Activated CD4-positive, alpha-beta T cell treated with anti-CD3 and anti-CD28 coated beads, Interleukin-2, amount 10 ng/mL, durations not matched to agents 7 days and 5 days (primary cell): ENCODE measurements around the gene RNFT2. TPM values are rescaled to one million over a fixed set of nuclear protein-coding genes. Genes with fewer than 3 reads are reported as not detected.
A peak's percentile ranks its signal among the peaks of the same experiment; 100 is the strongest.

ENCODE experiments used
- CTCF ChIA-PET: fragments of 350-600 bp; sonication (Branson Sonifier 250); formaldehyde crosslinking; loops from one replicate; lab custom pipeline; 2021; ENCODE audit warnings: antibody characterized with exemption; lab: Charles Lee
- POLR2A ChIA-PET: fragments of 350-600 bp; sonication (Branson Sonifier 250); formaldehyde crosslinking; loops from one replicate; lab custom pipeline; 2021; ENCODE audit warnings: antibody characterized with exemption; lab: Charles Lee
- DNase-seq: peaks from one replicate; pipeline ENCODE4 v3.0.0-alpha.2; 2020
- H3K27ac Mint-ChIP-seq: one replicate; pipeline ENCODE4 v1.8.0; 2021; ENCODE audit warnings: mild to moderate bottlenecking, moderate library complexity, mixed read lengths
- H3K27me3 Mint-ChIP-seq: one replicate; pipeline ENCODE4 v1.8.0; 2021; ENCODE audit warnings: mixed read lengths
- H3K36me3 Mint-ChIP-seq: one replicate; pipeline ENCODE4 v1.8.0; 2021; ENCODE audit warnings: low read depth, mixed read lengths
- H3K4me1 Mint-ChIP-seq: one replicate; pipeline ENCODE4 v1.8.0; 2021; ENCODE audit warnings: mixed read lengths
- H3K4me3 Mint-ChIP-seq: one replicate; pipeline ENCODE4 v1.8.0; 2021; ENCODE audit warnings: mild to moderate bottlenecking, moderate library complexity, mixed read lengths
- H3K9me3 Mint-ChIP-seq: one replicate; pipeline ENCODE4 v1.8.0; 2021; ENCODE audit warnings: mixed read lengths
- total RNA-seq, 2 experiments: library from RNA; stranded (reverse); gene quantifications; one replicate each; pipeline ENCODE4 v1.2.3, GENCODE V29; 2021

RNFT2 gene
- total RNA-seq, 2 experiments from 2014 or later, result 11.7 to 15.1 TPM

DNA sequence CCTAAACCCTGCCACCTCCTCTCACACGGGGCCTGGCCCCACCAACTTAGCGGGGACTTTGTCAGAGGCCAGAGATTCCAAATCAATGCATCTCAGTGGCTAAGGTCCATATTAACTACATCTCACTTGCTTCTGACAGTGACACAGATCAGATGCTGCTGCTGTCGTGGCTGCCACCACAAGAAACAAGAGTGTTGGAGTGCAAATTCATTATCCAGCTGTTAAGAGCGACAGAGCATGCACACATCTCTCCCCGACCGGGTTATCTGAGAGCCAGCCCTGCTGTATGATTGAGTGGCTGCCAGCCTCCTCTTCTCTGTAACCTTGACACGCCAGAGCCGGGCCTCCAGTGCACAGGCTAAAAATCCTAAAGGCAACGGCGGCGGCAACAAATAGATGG, 40.4 kb upstream of the RNFT2 start:
- H3K9me3 Mint-ChIP-seq, result no peaks in the 10 kb centered on the region
- H3K4me3 Mint-ChIP-seq, result no peak overlapping the region
- H3K27me3 Mint-ChIP-seq, result peaks cover 27% of the 10 kb centered on the region
- H3K27ac Mint-ChIP-seq, result no peak overlapping the region
- DNase-seq, result no peak
- H3K4me1 Mint-ChIP-seq, result peaks cover 8% of the 10 kb centered on the region
- POLR2A ChIA-PET, result no interaction called here
- H3K36me3 Mint-ChIP-seq, result no peaks in the 10 kb centered on the region
- CTCF ChIA-PET, result interaction anchor here (1.0 to 2.5 kb wide), 2 partner anchors 11 to 14 kb away, joined by 3 to 7 read pairs; no protein-coding TSS in a partner anchor

- Mint-ChIP-seq H3K4me1 (peaks cover 7% of the 10 kb centered on the region), H3K27me3 (peaks cover 24% of the 10 kb centered on the region), H3K4me3 (no peak overlapping the region), H3K9me3 (no peaks in the 10 kb centered on the region), H3K36me3 (no peaks in the 10 kb centered on the region), H3K27ac (no peak overlapping the region)
- no peak for DNase-seq
- CTCF ChIA-PET, result interaction anchor here (2.5 kb wide), 1 partner anchor 11 kb away, joined by 7 read pairs; no protein-coding TSS in a partner anchor
- POLR2A ChIA-PET, result no interaction called here
Measured at GRCh38 chr12:116698116-116698515, 40.0 kb upstream of the RNFT2 start.

GRCh38 chr12:116698554-116699075, 39.5 kb upstream of the RNFT2 start:
- ChIA-PET POLR2A (interaction anchor here (0.6 kb wide), 1 partner anchor 148 kb away, joined by 6 read pairs; no protein-coding TSS in a partner anchor), CTCF (interaction anchor here (2.5 kb wide), 1 partner anchor 10 kb away, joined by 7 read pairs; no protein-coding TSS in a partner anchor)
- Mint-ChIP-seq H3K9me3 (no peaks in the 10 kb centered on the region), H3K27me3 (peaks cover 20% of the 10 kb centered on the region), H3K4me1 (peaks cover 6% of the 10 kb centered on the region), H3K27ac (no peak overlapping the region), H3K36me3 (no peaks in the 10 kb centered on the region), H3K4me3 (no peak overlapping the region)
- no peak for DNase-seq

- H3K27ac Mint-ChIP-seq, result no peak overlapping the region
- CTCF ChIA-PET, result interaction anchor here (0.6 to 1.0 kb wide), 3 partner anchors 8 to 100 kb away, joined by 3 to 4 read pairs (median 4); no protein-coding TSS in a partner anchor
Measured at GRCh38 chr12:116700066-116700465, 38.0 kb upstream of the RNFT2 start.

DNA sequence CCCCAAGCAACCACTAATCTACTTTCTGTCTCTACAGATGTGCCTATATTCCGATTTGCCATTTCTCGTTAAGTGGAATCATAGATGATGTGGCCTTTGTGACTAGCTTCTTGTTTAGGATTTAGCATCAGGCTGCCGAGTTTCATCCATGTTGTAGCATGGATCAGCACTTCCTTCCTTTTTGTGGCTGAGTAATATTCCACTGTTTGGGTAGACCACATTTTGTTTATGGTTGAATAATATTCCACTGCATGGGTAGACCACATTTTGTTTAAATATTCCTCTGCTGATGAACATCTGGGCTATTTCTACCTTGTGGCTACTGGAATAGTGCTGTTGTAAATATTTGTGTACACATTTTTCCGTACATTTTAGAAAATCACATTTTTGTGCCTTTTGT, 36.7 kb upstream of the RNFT2 start:
- Mint-ChIP-seq H3K4me3 (no peak overlapping the region), H3K27ac (no peak overlapping the region), H3K9me3 (no peaks in the 10 kb centered on the region), H3K27me3 (peaks cover 4% of the 10 kb centered on the region), H3K36me3 (no peaks in the 10 kb centered on the region), H3K4me1 (peaks cover 1% of the 10 kb centered on the region)
- CTCF ChIA-PET, result no interaction called here
- no peak for DNase-seq
- POLR2A ChIA-PET, result no interaction called here

More at GRCh38 chr12:116700066-116700465, 38.0 kb upstream of the RNFT2 start:
- H3K9me3 Mint-ChIP-seq, result no peaks in the 10 kb centered on the region
- H3K4me1 Mint-ChIP-seq, result peaks cover 4% of the 10 kb centered on the region
- POLR2A ChIA-PET, result no interaction called here
- no peaks in the 10 kb centered on the region for H3K36me3 Mint-ChIP-seq
- H3K4me3 Mint-ChIP-seq, result no peak overlapping the region
- peaks cover 6% of the 10 kb centered on the region for H3K27me3 Mint-ChIP-seq
- DNase-seq, result no peak

GRCh38 chr12:116703214-116703795, 34.8 kb upstream of the RNFT2 start:
- H3K27ac Mint-ChIP-seq, result no peak overlapping the region
- no peaks in the 10 kb centered on the region for H3K36me3 Mint-ChIP-seq
- ChIA-PET CTCF (interaction anchor here (0.7 to 1.7 kb wide), 5 partner anchors 10 to 24 kb away, joined by 3 to 6 read pairs (median 4); no protein-coding TSS in a partner anchor), POLR2A (no interaction called here)
- peaks cover 1% of the 10 kb centered on the region for H3K27me3 Mint-ChIP-seq
- DNase-seq, result peak; percentile 76
- H3K4me3 Mint-ChIP-seq, result no peak overlapping the region
- H3K9me3 Mint-ChIP-seq, result no peaks in the 10 kb centered on the region
- H3K4me1 Mint-ChIP-seq, result peaks cover 1% of the 10 kb centered on the region

DNA sequence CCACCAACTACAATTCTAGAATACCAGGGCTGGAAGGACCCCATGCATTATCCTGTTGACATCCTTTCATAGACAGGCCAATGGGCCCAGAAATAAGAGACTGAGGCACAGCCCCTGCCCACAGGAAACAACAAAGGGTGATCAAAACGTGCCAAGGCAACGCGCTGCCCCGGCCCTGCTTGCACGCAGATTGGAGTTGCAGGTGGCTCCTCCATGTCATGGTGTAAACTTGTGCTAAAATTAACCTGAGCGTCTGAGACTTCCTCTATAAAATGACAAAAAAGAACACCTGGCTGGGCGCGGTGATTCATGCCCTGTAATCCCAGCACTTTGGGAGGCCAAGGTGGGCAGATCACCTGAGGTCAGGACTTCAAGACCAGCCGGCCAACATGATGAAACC, 30.4 kb upstream of the RNFT2 start:
- no peak overlapping the region for H3K4me3 Mint-ChIP-seq
- CTCF ChIA-PET, result no interaction called here
- peaks cover 15% of the 10 kb centered on the region for H3K27me3 Mint-ChIP-seq
- no peak for DNase-seq
- POLR2A ChIA-PET, result no interaction called here
- H3K36me3 Mint-ChIP-seq, result peaks cover 5% of the 10 kb centered on the region
- H3K27ac Mint-ChIP-seq, result no peak overlapping the region
- H3K9me3 Mint-ChIP-seq, result no peaks in the 10 kb centered on the region
- H3K4me1 Mint-ChIP-seq, result peaks cover 11% of the 10 kb centered on the region

- DNase-seq, result peak; percentile 57
- peaks cover 14% of the 10 kb centered on the region for H3K27me3 Mint-ChIP-seq
- peak overlapping the region; percentile 18 for H3K4me3 Mint-ChIP-seq
- peaks cover 9% of the 10 kb centered on the region for H3K4me1 Mint-ChIP-seq
- CTCF ChIA-PET, result interaction anchor here (0.9 to 2.3 kb wide), 10 partner anchors 10 to 571 kb away, joined by 3 to 8 read pairs (median 4); partner anchors contain the start of genes RNFT2 and SPRING1
- no peak overlapping the region for H3K27ac Mint-ChIP-seq
- H3K36me3 Mint-ChIP-seq, result peaks cover 5% of the 10 kb centered on the region
- H3K9me3 Mint-ChIP-seq, result no peaks in the 10 kb centered on the region
- POLR2A ChIA-PET, result no interaction called here
Measured at GRCh38 chr12:116708826-116709756, 29.0 kb upstream of the RNFT2 start.

DNA sequence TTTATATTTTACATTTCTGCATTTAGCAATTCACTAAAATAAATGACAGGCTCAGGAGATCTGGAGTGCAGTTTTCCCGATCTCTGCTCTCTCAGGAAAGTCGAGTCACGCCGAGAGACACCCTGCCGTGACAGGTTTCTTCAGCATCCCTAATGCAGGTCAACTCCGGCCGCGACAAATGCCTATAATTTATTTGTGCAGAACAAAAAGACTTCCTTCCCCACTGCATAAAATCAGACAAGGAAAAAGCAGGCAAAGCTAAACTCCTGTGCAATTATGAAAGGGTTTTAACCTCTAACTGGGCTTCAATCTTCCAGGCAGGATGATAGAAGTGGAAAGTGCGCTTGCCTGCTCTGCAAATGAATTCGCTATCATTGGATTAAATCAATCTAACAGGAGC, 28.3 kb upstream of the RNFT2 start:
- CTCF ChIA-PET, result interaction anchor here (1.3 to 2.3 kb wide), 5 partner anchors 9 to 572 kb away, joined by 3 to 8 read pairs (median 5); no protein-coding TSS in a partner anchor
- H3K27me3 Mint-ChIP-seq, result peaks cover 14% of the 10 kb centered on the region
- peaks cover 5% of the 10 kb centered on the region for H3K36me3 Mint-ChIP-seq
- POLR2A ChIA-PET, result no interaction called here
- no peak overlapping the region for H3K4me3 Mint-ChIP-seq
- no peak overlapping the region for H3K27ac Mint-ChIP-seq
- no peaks in the 10 kb centered on the region for H3K9me3 Mint-ChIP-seq
- H3K4me1 Mint-ChIP-seq, result peaks cover 9% of the 10 kb centered on the region
- no peak for DNase-seq

- ChIA-PET CTCF (interaction anchor here (0.6 to 2.3 kb wide), 2 partner anchors 8 to 595 kb away, joined by 3 to 8 read pairs; no protein-coding TSS in a partner anchor), POLR2A (no interaction called here)
- Mint-ChIP-seq H3K9me3 (no peaks in the 10 kb centered on the region), H3K36me3 (peaks cover 5% of the 10 kb centered on the region), H3K27me3 (peaks cover 14% of the 10 kb centered on the region), H3K27ac (no peak overlapping the region), H3K4me3 (no peak overlapping the region), H3K4me1 (peaks cover 9% of the 10 kb centered on the region)
- no peak for DNase-seq
Measured at GRCh38 chr12:116710370-116711150, 27.6 kb upstream of the RNFT2 start.

DNA sequence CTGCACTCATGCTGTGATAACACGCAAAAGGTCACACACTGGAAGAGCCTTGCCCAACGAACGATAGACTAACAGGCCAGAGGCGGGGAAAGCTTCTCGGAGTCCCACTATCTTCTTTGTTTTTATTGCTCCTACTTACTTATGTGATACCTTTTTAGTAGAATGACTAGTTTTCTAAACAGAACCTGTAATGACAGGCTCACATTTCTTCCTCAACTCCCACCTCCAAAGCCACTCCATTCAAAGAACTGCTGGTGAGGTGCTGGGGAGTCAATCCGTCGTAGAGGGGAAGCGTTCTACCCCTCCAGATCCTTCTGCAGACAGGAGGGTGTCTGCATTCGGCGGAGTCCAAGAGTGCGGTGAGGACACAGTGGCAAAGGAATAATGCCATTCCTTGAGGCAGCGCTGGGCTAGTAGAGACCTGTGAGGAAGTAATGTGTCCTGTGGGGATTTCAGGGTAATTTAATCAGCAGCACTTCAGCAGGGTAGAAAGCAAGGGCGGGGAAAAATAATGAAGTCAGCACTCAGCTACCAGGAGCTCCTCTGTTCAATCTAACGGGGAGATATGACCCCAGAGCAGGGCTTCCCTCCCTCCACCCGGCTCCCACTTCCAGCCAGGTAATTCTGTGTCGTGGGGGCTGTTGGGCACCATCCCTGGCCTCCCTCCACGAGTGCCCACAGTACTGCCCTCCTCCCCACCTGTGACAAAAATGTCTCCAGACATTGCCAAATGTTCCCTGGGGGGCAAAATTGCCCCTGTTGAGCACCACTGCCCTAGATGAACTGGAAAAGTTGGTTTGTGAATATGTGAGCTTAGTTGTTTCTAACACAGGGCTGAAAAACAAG, 25.4 kb upstream of the RNFT2 start:
- POLR2A ChIA-PET, result no interaction called here
- Mint-ChIP-seq H3K36me3 (peaks cover 11% of the 10 kb centered on the region), H3K4me1 (peaks cover 9% of the 10 kb centered on the region), H3K9me3 (no peaks in the 10 kb centered on the region), H3K27ac (no peak overlapping the region), H3K27me3 (peaks cover 14% of the 10 kb centered on the region), H3K4me3 (no peak overlapping the region)
- CTCF ChIA-PET, result interaction anchor here (1.0 kb wide), 1 partner anchor 9 kb away, joined by 4 read pairs; no protein-coding TSS in a partner anchor
- DNase-seq, result no peak
